ENCODE measurements around the gene DIP2B.

The DIP2B gene

GRCh38 chr12:50780013-50780412 lies 275.2 kb downstream of the DIP2B start:
- no peaks in the 10 kb centered on the region for H3K27me3 ChIP-seq (ENCODE audit: low read depth, low read length)
- H3K9ac ChIP-seq (ENCODE audit: low read length): no peak overlapping the region
- H3K4me1 ChIP-seq (ENCODE audit: low read length): peaks cover 19% of the 10 kb centered on the region
- no peak overlapping the region for H2AFZ ChIP-seq (ENCODE audit: low read depth, low read length)
- no peak overlapping the region for H3K4me3 ChIP-seq (ENCODE audit: low read length)
- no peaks in the 10 kb centered on the region for H3K9me3 ChIP-seq (ENCODE audit: insufficient read depth, low read length)
- H4K20me1 ChIP-seq (ENCODE audit: insufficient read depth, low read length): peaks cover 4% of the 10 kb centered on the region; the same call in 1 of the 2 replicates
- no peak overlapping the region for H3K4me2 ChIP-seq (ENCODE audit: low read length)
- no peak overlapping the region for H3K27ac ChIP-seq (ENCODE audit: low read length)
- peaks cover 32% of the 10 kb centered on the region for H3K79me2 ChIP-seq (ENCODE audit: low read length)
- TF ChIP-seq, protein P1, sequence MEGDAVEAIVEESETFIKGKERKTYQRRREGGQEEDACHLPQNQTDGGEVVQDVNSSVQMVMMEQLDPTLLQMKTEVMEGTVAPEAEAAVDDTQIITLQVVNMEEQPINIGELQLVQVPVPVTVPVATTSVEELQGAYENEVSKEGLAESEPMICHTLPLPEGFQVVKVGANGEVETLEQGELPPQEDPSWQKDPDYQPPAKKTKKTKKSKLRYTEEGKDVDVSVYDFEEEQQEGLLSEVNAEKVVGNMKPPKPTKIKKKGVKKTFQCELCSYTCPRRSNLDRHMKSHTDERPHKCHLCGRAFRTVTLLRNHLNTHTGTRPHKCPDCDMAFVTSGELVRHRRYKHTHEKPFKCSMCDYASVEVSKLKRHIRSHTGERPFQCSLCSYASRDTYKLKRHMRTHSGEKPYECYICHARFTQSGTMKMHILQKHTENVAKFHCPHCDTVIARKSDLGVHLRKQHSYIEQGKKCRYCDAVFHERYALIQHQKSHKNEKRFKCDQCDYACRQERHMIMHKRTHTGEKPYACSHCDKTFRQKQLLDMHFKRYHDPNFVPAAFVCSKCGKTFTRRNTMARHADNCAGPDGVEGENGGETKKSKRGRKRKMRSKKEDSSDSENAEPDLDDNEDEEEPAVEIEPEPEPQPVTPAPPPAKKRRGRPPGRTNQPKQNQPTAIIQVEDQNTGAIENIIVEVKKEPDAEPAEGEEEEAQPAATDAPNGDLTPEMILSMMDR (IDR thresholded peaks at IDR 0.05; ENCODE audit: low read depth, low read length): no peak
- TF ChIP-seq EZH2phosphoT487 (IDR thresholded peaks at IDR 0.05; ENCODE audit: low read depth): no peak
- no peaks in the 10 kb centered on the region for H3K36me3 ChIP-seq (replicated peaks; ENCODE audit: low read depth, low read length)

DNA sequence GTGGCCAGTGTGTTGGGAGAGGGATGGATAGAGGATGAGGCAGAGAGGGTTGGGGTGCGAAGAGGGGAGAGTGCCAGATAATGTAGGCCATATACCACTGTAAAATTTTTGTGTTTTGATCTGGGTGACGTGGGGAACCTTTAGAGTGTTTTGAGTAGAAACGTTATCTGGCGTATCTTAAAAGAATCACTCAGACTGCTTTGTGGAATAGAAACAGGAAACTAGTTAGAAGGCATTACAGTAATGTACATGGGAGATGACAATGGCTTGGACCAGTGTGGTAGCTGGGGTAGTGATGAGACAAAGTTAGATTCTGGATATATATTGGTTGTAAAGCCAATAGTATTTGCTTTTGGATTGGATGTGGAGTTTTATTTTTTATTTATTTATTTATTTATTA lies 279.7 kb downstream of the DIP2B start:
- H3K9me3 ChIP-seq (ENCODE audit: insufficient read depth, low read length): peaks cover 5% of the 10 kb centered on the region; the same call in 1 of the 2 replicates
- H3K4me2 ChIP-seq (ENCODE audit: low read length): 0 out of 2 replicates have a peak overlapping the region, but pooled peaks have one; percentile 2
- H3K79me2 ChIP-seq (ENCODE audit: low read length): peaks cover 7% of the 10 kb centered on the region
- H3K9ac ChIP-seq (ENCODE audit: low read length): no peak overlapping the region
- H4K20me1 ChIP-seq (ENCODE audit: insufficient read depth, low read length): peaks cover 4% of the 10 kb centered on the region; the same call in 1 of the 2 replicates
- H3K4me1 ChIP-seq (ENCODE audit: low read length): peaks cover 14% of the 10 kb centered on the region
- no peak overlapping the region for H3K4me3 ChIP-seq (ENCODE audit: low read length)
- H2AFZ ChIP-seq (ENCODE audit: low read depth, low read length): no peak overlapping the region
- H3K27me3 ChIP-seq (ENCODE audit: low read depth, low read length): no peaks in the 10 kb centered on the region
- H3K27ac ChIP-seq (ENCODE audit: low read length): no peak overlapping the region
- peaks cover 32% of the 10 kb centered on the region for H3K36me3 ChIP-seq (replicated peaks; ENCODE audit: low read depth, low read length)
- no peak for TF ChIP-seq EZH2phosphoT487 (IDR thresholded peaks at IDR 0.05; ENCODE audit: low read depth)
- TF ChIP-seq, protein P1 (IDR thresholded peaks at IDR 0.05; ENCODE audit: low read depth, low read length): no peak

- H3K4me2 ChIP-seq (ENCODE audit: low read length): no peak overlapping the region
- no peak overlapping the region for H3K27ac ChIP-seq (ENCODE audit: low read length)
- peaks cover 14% of the 10 kb centered on the region for H3K4me1 ChIP-seq (ENCODE audit: low read length)
- no peak overlapping the region for H3K4me3 ChIP-seq (ENCODE audit: low read length)
- peaks cover 5% of the 10 kb centered on the region; the same call in 1 of the 2 replicates for H3K9me3 ChIP-seq (ENCODE audit: insufficient read depth, low read length)
- H3K79me2 ChIP-seq (ENCODE audit: low read length): peaks cover 7% of the 10 kb centered on the region
- TF ChIP-seq, protein P1 (IDR thresholded peaks at IDR 0.05; ENCODE audit: low read depth, low read length): no peak
- TF ChIP-seq EZH2phosphoT487 (IDR thresholded peaks at IDR 0.05; ENCODE audit: low read depth): no peak
- no peaks in the 10 kb centered on the region for H3K27me3 ChIP-seq (ENCODE audit: low read depth, low read length)
- H3K36me3 ChIP-seq (replicated peaks; ENCODE audit: low read depth, low read length): peaks cover 32% of the 10 kb centered on the region
- H3K9ac ChIP-seq (ENCODE audit: low read length): no peak overlapping the region
- H2AFZ ChIP-seq (ENCODE audit: low read depth, low read length): no peak overlapping the region
- peaks cover 4% of the 10 kb centered on the region; the same call in 1 of the 2 replicates for H4K20me1 ChIP-seq (ENCODE audit: insufficient read depth, low read length)
Measured at GRCh38 chr12:50785406-50786001, 280.7 kb downstream of the DIP2B start.

- Histone ChIP-seq H3K79me2 (ENCODE audit: low read length) (peaks cover 7% of the 10 kb centered on the region), H3K4me2 (ENCODE audit: low read length) (no peak overlapping the region), H3K4me3 (ENCODE audit: low read length) (no peak overlapping the region)
Measured at GRCh38 chr12:50786498-50787231, 281.9 kb downstream of the DIP2B start.

More at GRCh38 chr12:50786498-50787231, 281.9 kb downstream of the DIP2B start:
- Histone ChIP-seq H4K20me1 (ENCODE audit: insufficient read depth, low read length) (peaks cover 4% of the 10 kb centered on the region; the same call in 1 of the 2 replicates), H3K36me3 (replicated peaks; ENCODE audit: low read depth, low read length) (peaks cover 32% of the 10 kb centered on the region), H3K9me3 (ENCODE audit: insufficient read depth, low read length) (peaks cover 5% of the 10 kb centered on the region; the same call in 1 of the 2 replicates), H3K27me3 (ENCODE audit: low read depth, low read length) (no peaks in the 10 kb centered on the region), H3K4me1 (ENCODE audit: low read length) (peaks cover 14% of the 10 kb centered on the region), H3K27ac (ENCODE audit: low read length) (no peak overlapping the region), H3K9ac (ENCODE audit: low read length) (no peak overlapping the region), H2AFZ (ENCODE audit: low read depth, low read length) (no peak overlapping the region)
- TF ChIP-seq EZH2phosphoT487 (IDR thresholded peaks at IDR 0.05; ENCODE audit: low read depth): no peak
- TF ChIP-seq, protein P1 (IDR thresholded peaks at IDR 0.05; ENCODE audit: low read depth, low read length): no peak

Measured in OCI-LY3 (cell line).